ENCODE results near the gene ADGRD1. TPM values are rescaled to one million over a fixed set of nuclear protein-coding genes. Genes with fewer than 3 reads are reported as not detected.

ADGRD1 gene
- total RNA-seq, 1 donor from 2014 or later, result 46.9 TPM

DNA sequence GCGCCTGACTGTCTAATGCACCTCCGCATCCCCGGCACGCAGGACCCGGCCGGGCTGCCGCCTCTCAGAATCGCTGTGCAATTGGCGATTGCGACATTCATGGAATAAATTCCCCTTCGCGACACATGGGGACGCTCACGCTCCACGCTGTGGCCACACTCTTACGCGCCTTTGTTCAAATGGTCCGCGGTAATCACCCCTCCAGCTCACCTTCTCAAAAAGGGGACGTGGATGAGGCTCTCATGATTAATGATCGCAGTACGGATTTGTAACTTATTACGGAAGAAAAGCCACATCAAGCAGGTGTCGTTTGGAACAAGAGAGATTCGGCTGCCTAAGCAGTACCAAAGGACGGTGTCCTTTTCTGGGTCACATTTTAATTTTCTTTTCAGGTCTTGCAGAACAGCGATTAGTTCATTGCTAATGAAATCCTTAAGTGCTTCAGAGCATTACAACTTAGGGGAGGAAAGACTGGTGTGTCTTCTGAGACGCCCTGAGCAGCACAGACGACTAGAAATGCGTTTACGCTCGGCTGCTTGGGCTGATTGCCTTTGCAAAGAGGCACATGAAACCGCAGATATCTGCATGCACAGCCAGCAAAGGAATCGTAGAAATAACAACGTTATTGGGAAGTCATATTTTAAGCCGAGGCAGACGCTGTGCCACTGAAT is 37.3 kb upstream of the ADGRD1 start:
- Histone ChIP-seq H3K9me3 (peaks cover 0 to 3% of the 10 kb centered on the region in 2 donors), H3K4me1 (peaks cover 0 to 5% of the 10 kb centered on the region in 2 donors), H3K4me3 (peak overlapping the region; percentile 22 to 40), H3K27ac (no peak overlapping the region), H3K36me3 (no peaks in the 10 kb centered on the region), H3K27me3 (no peaks in the 10 kb centered on the region)
- intact Hi-C loops (cut with DNase I), result loop anchor here (1.0 kb wide), 1 partner anchor 216 kb away; no protein-coding TSS in a partner anchor
- peak in 1 of 2 donors; percentile 67 for DNase-seq (ENCODE audit: low spot score in 2 of 2)
- TF ChIP-seq CTCF (IDR thresholded peaks at IDR 0.05), result peak; percentile 84 to 85 (median 84)

GRCh38 chr12:130917607-130918006 is 36.1 kb upstream of the ADGRD1 start:
- TF ChIP-seq CTCF (IDR thresholded peaks at IDR 0.05), result no peak

GRCh38 chr12:130919086-130919485 is 34.6 kb upstream of the ADGRD1 start:
- H3K27me3 ChIP-seq, result no peaks in the 10 kb centered on the region
- no peaks in the 10 kb centered on the region for H3K36me3 ChIP-seq
- intact Hi-C loops (cut with DNase I), result no loop called here
- H3K9me3 ChIP-seq, result no peaks in the 10 kb centered on the region
- no peak overlapping the region for H3K4me3 ChIP-seq
- no peak overlapping the region for H3K27ac ChIP-seq
- DNase-seq (ENCODE audit: low spot score in 2 of 2), result no peak
- H3K4me1 ChIP-seq, result peaks cover 0 to 5% of the 10 kb centered on the region in 2 donors
- TF ChIP-seq CTCF (IDR thresholded peaks at IDR 0.05), result no peak

More at GRCh38 chr12:130917607-130918006, 36.1 kb upstream of the ADGRD1 start:
- DNase-seq (ENCODE audit: low spot score in 2 of 2), result no peak
- Histone ChIP-seq H3K27me3 (no peaks in the 10 kb centered on the region), H3K27ac (no peak overlapping the region), H3K9me3 (no peaks in the 10 kb centered on the region), H3K4me3 (no peak overlapping the region), H3K36me3 (no peaks in the 10 kb centered on the region), H3K4me1 (peaks cover 0 to 5% of the 10 kb centered on the region in 2 donors)
- intact Hi-C loops (cut with DNase I), result no loop called here

DNA sequence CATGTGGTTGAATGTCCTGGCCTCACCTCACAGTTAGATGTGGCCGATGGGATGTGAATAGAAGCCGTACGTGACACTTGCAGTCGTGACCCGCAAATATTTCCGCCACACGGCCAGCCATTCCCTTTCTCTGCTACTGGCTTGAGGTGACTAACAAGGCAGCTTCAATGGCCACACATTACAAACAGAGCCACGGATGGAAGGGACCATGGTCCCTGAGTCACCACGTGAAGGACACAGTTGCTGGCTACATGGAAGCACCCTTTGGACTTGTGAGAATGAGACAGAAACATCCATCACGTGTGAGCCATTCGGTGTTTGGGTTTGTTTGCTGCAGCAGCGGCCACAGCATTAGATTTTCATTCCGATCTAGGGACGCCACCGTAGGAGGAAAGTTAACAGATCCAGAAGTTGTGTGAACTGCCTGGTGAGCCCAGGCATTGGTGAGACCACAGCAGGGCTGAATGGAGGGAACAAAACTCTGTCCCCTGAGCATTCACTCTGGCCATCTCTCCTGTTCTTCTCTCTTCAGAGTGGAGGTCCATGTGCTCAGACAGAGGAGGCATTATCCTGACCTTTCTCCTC is 33.5 kb upstream of the ADGRD1 start:
- H3K4me3 ChIP-seq, result no peak overlapping the region
- H3K9me3 ChIP-seq, result no peaks in the 10 kb centered on the region
- H3K4me1 ChIP-seq, result peaks cover 0 to 5% of the 10 kb centered on the region in 2 donors
- no peaks in the 10 kb centered on the region for H3K36me3 ChIP-seq
- no peak for DNase-seq (ENCODE audit: low spot score in 2 of 2)
- intact Hi-C loops (cut with DNase I), result no loop called here
- H3K27ac ChIP-seq, result peak overlapping the region; percentile 13 to 59
- no peaks in the 10 kb centered on the region for H3K27me3 ChIP-seq
- TF ChIP-seq CTCF (IDR thresholded peaks at IDR 0.05), result no peak

DNA sequence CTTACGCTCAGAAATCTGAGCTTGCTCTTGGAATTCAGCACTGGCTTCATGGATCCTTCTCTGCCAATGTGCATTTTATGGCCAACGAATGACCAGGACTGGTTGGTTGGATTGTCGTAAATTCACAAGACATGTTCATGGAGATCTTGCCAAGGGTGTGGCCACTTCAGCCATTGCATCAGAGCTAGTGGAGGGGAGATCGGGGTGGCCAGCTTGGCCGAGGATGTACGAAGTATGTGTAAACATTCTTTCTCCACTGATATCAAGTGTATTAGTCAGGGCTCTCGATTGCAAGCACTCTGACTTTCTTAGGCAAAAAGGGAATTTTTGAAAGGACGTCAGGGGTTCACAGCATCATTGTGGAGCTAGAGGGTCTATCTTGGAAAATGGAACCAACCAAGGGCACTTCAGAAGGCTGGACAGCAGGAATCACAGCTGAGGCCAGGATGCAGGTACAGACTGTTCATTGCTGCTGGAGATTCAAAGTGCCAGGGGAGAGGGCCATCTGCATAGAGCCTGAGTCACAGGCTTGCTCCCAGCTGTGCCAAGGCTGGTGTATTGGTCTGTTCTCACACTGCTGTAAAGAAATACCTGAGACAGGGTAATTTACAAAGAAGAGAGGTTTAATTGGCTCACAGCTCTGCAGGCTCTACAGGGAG is 32.9 kb upstream of the ADGRD1 start:
- TF ChIP-seq CTCF (IDR thresholded peaks at IDR 0.05), result no peak
- Histone ChIP-seq H3K4me3 (no peak overlapping the region), H3K9me3 (no peaks in the 10 kb centered on the region), H3K36me3 (no peaks in the 10 kb centered on the region), H3K4me1 (peaks cover 0 to 5% of the 10 kb centered on the region in 2 donors), H3K27ac (peak overlapping the region in 1 of 2 donors; percentile 48), H3K27me3 (no peaks in the 10 kb centered on the region)
- intact Hi-C loops (cut with DNase I), result no loop called here
- DNase-seq (ENCODE audit: low spot score in 2 of 2), result peak in 1 of 2 donors; percentile 86
